ENCODE data around the gene ABCC10. TPM values are rescaled to one million over a fixed set of nuclear protein-coding genes. Genes with fewer than 3 reads are reported as not detected.
"Not testable (repeated sequence)": the region's sequence is repeated elsewhere in the genome, so short reads cannot be mapped to it uniquely, and the experiment has no call there.

ABCC10 gene
- polyA plus RNA-seq, 2 of the 4 experiments (the other 2 are of a cell fraction): 6.8 to 9.3 TPM

GRCh38 chr6:43413002-43413401 is 14.3 kb upstream of the ABCC10 start:
- H3K9me3 ChIP-seq: no peaks in the 10 kb centered on the region
- ATAC-seq: no peak
- no peak for DNase-seq (ENCODE audit: low read depth in 1 of 2, low spot score in 1 of 2)
- no peak overlapping the region for H3K27ac ChIP-seq
- no peak overlapping the region for H3K4me3 ChIP-seq
- TF ChIP-seq ZNF302 (CRISPR knock-in tag; IDR thresholded peaks at IDR 0.05): no peak
- no peak for TF ChIP-seq TFCP2L1 (CRISPR knock-in tag; IDR thresholded peaks at IDR 0.05)
- TF ChIP-seq, protein P1, sequence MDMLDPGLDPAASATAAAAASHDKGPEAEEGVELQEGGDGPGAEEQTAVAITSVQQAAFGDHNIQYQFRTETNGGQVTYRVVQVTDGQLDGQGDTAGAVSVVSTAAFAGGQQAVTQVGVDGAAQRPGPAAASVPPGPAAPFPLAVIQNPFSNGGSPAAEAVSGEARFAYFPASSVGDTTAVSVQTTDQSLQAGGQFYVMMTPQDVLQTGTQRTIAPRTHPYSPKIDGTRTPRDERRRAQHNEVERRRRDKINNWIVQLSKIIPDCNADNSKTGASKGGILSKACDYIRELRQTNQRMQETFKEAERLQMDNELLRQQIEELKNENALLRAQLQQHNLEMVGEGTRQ (IDR thresholded peaks at IDR 0.05): no peak
- no peak for TF ChIP-seq CBX8 (IDR thresholded peaks at IDR 0.05)
- TF ChIP-seq RFX5 (IDR thresholded peaks at IDR 0.05): no peak
- no peak for TF ChIP-seq KDM5A (IDR thresholded peaks at IDR 0.05)
- TF ChIP-seq TP53 (CRISPR knock-in tag; IDR thresholded peaks at IDR 0.05): no peak
- TF ChIP-seq, protein P2, sequence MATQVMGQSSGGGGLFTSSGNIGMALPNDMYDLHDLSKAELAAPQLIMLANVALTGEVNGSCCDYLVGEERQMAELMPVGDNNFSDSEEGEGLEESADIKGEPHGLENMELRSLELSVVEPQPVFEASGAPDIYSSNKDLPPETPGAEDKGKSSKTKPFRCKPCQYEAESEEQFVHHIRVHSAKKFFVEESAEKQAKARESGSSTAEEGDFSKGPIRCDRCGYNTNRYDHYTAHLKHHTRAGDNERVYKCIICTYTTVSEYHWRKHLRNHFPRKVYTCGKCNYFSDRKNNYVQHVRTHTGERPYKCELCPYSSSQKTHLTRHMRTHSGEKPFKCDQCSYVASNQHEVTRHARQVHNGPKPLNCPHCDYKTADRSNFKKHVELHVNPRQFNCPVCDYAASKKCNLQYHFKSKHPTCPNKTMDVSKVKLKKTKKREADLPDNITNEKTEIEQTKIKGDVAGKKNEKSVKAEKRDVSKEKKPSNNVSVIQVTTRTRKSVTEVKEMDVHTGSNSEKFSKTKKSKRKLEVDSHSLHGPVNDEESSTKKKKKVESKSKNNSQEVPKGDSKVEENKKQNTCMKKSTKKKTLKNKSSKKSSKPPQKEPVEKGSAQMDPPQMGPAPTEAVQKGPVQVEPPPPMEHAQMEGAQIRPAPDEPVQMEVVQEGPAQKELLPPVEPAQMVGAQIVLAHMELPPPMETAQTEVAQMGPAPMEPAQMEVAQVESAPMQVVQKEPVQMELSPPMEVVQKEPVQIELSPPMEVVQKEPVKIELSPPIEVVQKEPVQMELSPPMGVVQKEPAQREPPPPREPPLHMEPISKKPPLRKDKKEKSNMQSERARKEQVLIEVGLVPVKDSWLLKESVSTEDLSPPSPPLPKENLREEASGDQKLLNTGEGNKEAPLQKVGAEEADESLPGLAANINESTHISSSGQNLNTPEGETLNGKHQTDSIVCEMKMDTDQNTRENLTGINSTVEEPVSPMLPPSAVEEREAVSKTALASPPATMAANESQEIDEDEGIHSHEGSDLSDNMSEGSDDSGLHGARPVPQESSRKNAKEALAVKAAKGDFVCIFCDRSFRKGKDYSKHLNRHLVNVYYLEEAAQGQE (IDR thresholded peaks at IDR 0.05): no peak
- ChIA-PET POLR2A (no interaction called here), CTCF (interaction anchor here (0.9 to 1.5 kb wide), 3 partner anchors 11 to 44 kb away, joined by 3 to 6 read pairs (median 3); no protein-coding TSS in a partner anchor)
- no peak for FAIRE-seq
- no peak overlapping the region for H3K4me2 ChIP-seq
- H3K4me1 ChIP-seq: no peaks in the 10 kb centered on the region
- 81% methylated on average over 2 of the region's 2 CpGs for WGBS (ENCODE audit: missing lambda C conversion rate)

DNA sequence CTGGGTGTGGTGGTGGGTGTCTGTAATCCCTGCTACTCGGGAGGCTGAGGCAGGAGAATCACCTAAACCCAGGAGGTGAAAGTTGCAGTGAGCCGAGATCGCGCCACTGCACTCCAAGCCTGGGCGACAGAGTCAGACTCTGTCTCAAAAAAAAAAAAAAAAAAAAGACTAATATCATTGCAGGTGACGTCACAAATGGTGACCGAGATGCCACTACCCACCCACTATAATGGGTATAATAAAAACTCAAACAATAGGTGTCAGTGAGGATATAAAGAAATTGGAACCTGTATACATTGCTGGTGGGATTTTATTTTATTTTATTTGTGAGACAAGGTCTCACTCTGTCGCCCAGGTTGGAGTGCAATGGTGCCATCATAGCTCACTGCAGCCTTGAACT is 12.1 kb upstream of the ABCC10 start:
- ATAC-seq; H3K4me3 ChIP-seq; H3K27ac ChIP-seq; DNase-seq (ENCODE audit: low read depth in 1 of 2, low spot score in 1 of 2); CTCF ChIA-PET; POLR2A ChIA-PET; H3K4me1 ChIP-seq; FAIRE-seq; H3K4me2 ChIP-seq; H3K9me3 ChIP-seq: not testable (repeated sequence)
- WGBS (ENCODE audit: missing lambda C conversion rate): 76% methylated on average over 8 of the region's 8 CpGs

DNA sequence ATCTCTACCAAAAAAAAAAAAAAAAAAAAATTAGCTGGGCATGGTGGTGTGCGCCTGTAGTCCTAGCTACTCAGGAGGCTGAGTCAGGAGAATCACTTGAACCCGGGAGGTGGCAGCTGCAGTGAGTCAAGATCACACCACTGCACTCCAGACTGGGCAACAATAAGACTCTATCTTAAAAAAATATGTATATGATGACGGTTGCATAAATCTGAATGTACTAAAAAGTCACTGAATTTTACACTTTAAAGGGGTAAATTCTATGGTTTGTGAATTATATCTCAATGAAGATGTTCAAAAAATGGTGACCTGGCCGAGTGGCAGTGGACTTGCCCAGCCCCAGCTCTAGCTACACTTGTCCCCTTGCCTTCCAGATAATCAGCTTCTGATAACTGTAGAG is 10.4 kb upstream of the ABCC10 start:
- no peak for ATAC-seq
- WGBS (ENCODE audit: missing lambda C conversion rate): 37% methylated on average over 4 of the region's 4 CpGs
- FAIRE-seq: no peak
- Histone ChIP-seq H3K4me3 (no peak overlapping the region), H3K4me1 (no peaks in the 10 kb centered on the region), H3K9me3 (no peaks in the 10 kb centered on the region), H3K4me2 (no peak overlapping the region), H3K27ac (no peak overlapping the region)
- DNase-seq (ENCODE audit: low read depth in 1 of 2, low spot score in 1 of 2): no peak
- ChIA-PET CTCF (interaction anchor here (0.6 to 0.7 kb wide), 3 partner anchors 26 to 108 kb away, joined by 3 to 4 read pairs (median 3); no protein-coding TSS in a partner anchor), POLR2A (no interaction called here)
- TF ChIP-seq PHF8 (IDR thresholded peaks at IDR 0.05; ENCODE audit: borderline replicate concordance, low read depth): no peak
- TF ChIP-seq KDM5A (IDR thresholded peaks at IDR 0.05): no peak
- no peak for TF ChIP-seq ESRRA (IDR thresholded peaks at IDR 0.05; ENCODE audit: borderline replicate concordance, low read length)
- no peak for TF ChIP-seq JUN (IDR thresholded peaks at IDR 0.05)
- TF ChIP-seq ELK1 (IDR thresholded peaks at IDR 0.05; ENCODE audit: low read depth, low read length): no peak
- TF ChIP-seq, protein P1 (IDR thresholded peaks at IDR 0.05): no peak
- no peak for TF ChIP-seq ZC3H11A (IDR thresholded peaks at IDR 0.05)
- no peak for TF ChIP-seq GATA3 (IDR thresholded peaks at IDR 0.05; ENCODE audit: borderline replicate concordance)
- TF ChIP-seq MYC (IDR thresholded peaks at IDR 0.05; ENCODE audit: borderline replicate concordance, low read length): no peak
- TF ChIP-seq EHMT2 (IDR thresholded peaks at IDR 0.05; ENCODE audit: low read depth): no peak
- no peak for TF ChIP-seq FOXS1 (CRISPR knock-in tag; IDR thresholded peaks at IDR 0.05)
- no peak for TF ChIP-seq TP53 (CRISPR knock-in tag; IDR thresholded peaks at IDR 0.05)
- TF ChIP-seq TFCP2L1 (CRISPR knock-in tag; IDR thresholded peaks at IDR 0.05): no peak
- TF ChIP-seq JUNB (IDR thresholded peaks at IDR 0.05): no peak
- no peak for TF ChIP-seq ZNF302 (CRISPR knock-in tag; IDR thresholded peaks at IDR 0.05)
- no peak for TF ChIP-seq EHF (CRISPR knock-in tag; IDR thresholded peaks at IDR 0.05)
- TF ChIP-seq, protein P3, sequence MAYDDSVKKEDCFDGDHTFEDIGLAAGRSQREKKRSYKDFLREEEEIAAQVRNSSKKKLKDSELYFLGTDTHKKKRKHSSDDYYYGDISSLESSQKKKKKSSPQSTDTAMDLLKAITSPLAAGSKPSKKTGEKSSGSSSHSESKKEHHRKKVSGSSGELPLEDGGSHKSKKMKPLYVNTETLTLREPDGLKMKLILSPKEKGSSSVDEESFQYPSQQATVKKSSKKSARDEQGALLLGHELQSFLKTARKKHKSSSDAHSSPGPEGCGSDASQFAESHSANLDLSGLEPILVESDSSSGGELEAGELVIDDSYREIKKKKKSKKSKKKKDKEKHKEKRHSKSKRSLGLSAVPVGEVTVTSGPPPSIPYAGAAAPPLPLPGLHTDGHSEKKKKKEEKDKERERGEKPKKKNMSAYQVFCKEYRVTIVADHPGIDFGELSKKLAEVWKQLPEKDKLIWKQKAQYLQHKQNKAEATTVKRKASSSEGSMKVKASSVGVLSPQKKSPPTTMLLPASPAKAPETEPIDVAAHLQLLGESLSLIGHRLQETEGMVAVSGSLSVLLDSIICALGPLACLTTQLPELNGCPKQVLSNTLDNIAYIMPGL (CRISPR knock-in tag; IDR thresholded peaks at IDR 0.05; ENCODE audit: borderline replicate concordance): no peak
- TF ChIP-seq, protein P4, sequence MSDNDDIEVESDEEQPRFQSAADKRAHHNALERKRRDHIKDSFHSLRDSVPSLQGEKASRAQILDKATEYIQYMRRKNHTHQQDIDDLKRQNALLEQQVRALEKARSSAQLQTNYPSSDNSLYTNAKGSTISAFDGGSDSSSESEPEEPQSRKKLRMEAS (IDR thresholded peaks at IDR 0.05): no peak
- no peak for TF ChIP-seq CHD2 (IDR thresholded peaks at IDR 0.05; ENCODE audit: low read length, partially characterized antibody)
